ENCODE results near the gene CD52.

CD52 gene

GRCh38 chr1:26356106-26356505 is 38.3 kb downstream of the CD52 start:
- DNase-seq (ENCODE audit: low read depth), result no peak

- no peak for DNase-seq (ENCODE audit: low read depth)
These were observed 39.4 kb downstream of the CD52 start for GRCh38 chr1:26357121-26357602.

- DNase-seq (ENCODE audit: low read depth), result no peak
These were observed 40.9 kb downstream of the CD52 start for GRCh38 chr1:26358411-26359384.

GRCh38 chr1:26359981-26360806 is 42.4 kb downstream of the CD52 start:
- no peak for DNase-seq (ENCODE audit: low read depth)

GRCh38 chr1:26360807-26361604 is 43.2 kb downstream of the CD52 start:
- no peak for DNase-seq (ENCODE audit: low read depth)

- no peak for DNase-seq (ENCODE audit: low read depth)
These were observed 43.9 kb downstream of the CD52 start for GRCh38 chr1:26361605-26362122.

GRCh38 chr1:26362331-26362730 is 44.6 kb downstream of the CD52 start:
- DNase-seq (ENCODE audit: low read depth), result no peak

- DNase-seq (ENCODE audit: low read depth), result peak; percentile 74
These were observed 46.0 kb downstream of the CD52 start for GRCh38 chr1:26363549-26364448.

- DNase-seq (ENCODE audit: low read depth), result no peak
These were observed 47.2 kb downstream of the CD52 start for GRCh38 chr1:26364956-26365355.

GRCh38 chr1:26367441-26367840 is 49.7 kb downstream of the CD52 start:
- DNase-seq (ENCODE audit: low read depth), result no peak

GRCh38 chr1:26368006-26368405 is 50.2 kb downstream of the CD52 start:
- no peak for DNase-seq (ENCODE audit: low read depth)

- no peak for DNase-seq (ENCODE audit: low read depth)
These were observed 50.7 kb downstream of the CD52 start for GRCh38 chr1:26368486-26368885.

Measured in EH (cell line).